ENCODE results near the gene P2RY6.

P2RY6 gene

GRCh38 chr11:73298233-73298632, 26.1 kb downstream of the P2RY6 start:
- no peak for DNase-seq

GRCh38 chr11:73299751-73300150, 27.6 kb downstream of the P2RY6 start:
- DNase-seq, result no peak

DNA sequence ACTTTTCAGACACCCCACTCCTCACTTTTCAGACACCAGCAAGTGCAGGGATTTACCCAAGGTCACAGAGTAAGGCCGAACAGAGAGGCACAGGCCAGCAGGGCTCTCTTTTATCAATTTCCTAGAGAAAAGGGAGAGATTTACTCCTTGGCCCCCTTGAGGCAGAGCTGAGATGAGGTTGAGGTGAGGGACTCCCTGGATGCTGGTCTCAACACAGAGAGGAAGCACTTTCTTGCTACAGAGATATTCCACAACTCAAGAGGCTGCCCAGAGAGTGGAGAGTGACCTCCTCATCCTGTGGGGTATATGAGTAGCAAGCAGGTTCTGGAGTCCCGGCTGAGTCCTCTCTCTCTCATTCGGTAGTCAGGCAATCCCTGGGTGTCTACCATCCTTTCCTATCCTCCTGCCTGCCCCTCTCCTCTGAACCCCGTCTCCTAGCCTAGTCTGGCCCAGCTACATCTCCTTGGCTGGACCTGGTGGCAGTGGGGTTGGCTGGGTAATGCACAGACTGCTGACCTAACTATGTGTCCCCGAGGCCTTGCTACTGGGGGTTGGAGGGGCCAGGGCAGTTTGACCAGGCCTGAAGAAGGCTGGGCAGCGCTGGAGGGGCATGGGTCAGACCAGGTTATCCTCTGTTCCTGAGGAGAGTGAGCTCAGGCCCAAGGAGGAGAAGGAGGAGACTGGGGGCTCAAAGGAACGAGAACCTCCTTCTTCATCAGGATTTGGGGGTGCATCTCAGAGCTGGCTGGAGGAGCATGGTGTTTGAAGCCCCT, 34.1 kb downstream of the P2RY6 start:
- DNase-seq, result no peak

GRCh38 chr11:73306977-73307322, 34.8 kb downstream of the P2RY6 start:
- DNase-seq, result no peak

- DNase-seq, result peak; percentile 100
Measured at GRCh38 chr11:73307323-73308002, 35.3 kb downstream of the P2RY6 start.

- peak; percentile 80 for DNase-seq
Measured at GRCh38 chr11:73308003-73308960, 36.1 kb downstream of the P2RY6 start, which contains the start of gene ARHGEF17. ARHGEF17 (plus strand) TSS chr11:73308276; CDS start chr11:73308639, 363 bp downstream.

DNA sequence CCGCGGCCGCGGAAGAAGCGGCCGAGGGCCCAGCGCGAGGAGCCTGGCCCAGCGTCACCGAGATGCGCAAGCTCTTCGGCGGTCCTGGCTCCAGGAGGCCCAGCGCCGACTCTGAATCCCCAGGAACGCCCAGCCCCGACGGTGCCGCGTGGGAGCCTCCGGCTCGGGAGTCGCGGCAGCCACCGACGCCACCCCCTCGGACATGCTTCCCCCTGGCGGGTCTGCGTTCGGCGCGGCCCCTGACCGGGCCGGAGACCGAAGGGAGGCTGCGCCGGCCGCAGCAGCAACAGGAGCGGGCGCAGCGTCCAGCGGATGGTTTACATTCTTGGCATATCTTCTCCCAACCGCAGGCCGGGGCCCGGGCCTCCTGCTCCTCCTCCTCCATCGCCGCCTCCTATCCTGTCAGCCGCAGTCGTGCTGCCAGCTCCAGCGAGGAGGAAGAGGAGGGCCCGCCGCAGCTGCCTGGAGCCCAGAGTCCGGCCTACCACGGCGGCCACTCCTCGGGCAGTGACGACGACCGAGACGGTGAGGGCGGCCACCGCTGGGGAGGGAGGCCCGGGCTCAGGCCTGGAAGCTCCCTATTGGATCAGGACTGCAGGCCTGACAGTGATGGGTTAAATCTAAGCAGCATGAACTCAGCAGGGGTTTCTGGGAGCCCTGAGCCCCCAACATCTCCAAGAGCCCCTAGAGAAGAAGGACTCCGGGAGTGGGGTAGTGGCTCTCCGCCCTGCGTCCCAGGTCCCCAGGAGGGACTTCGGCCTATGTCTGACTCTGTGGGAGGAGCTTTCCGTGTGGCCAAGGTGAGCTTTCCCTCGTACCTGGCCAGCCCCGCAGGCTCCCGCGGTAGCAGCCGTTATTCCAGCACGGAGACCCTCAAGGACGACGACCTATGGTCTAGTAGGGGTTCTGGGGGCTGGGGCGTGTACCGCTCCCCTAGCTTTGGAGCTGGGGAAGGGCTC, 37.1 kb downstream of the P2RY6 start:
- DNase-seq, result peak; percentile 89

DNA sequence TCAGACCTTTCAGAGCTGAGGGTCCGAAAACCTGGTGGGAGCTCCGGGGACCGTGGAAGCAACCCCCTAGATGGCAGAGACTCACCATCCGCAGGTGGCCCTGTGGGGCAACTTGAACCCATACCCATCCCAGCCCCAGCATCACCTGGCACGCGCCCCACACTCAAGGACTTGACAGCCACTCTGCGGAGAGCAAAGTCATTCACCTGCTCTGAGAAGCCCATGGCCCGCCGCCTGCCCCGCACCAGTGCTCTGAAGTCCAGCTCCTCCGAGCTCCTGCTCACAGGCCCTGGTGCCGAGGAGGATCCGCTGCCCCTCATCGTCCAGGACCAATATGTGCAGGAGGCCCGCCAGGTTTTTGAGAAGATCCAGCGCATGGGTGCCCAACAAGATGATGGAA, 37.9 kb downstream of the P2RY6 start:
- DNase-seq, result peak; percentile 49

DNA sequence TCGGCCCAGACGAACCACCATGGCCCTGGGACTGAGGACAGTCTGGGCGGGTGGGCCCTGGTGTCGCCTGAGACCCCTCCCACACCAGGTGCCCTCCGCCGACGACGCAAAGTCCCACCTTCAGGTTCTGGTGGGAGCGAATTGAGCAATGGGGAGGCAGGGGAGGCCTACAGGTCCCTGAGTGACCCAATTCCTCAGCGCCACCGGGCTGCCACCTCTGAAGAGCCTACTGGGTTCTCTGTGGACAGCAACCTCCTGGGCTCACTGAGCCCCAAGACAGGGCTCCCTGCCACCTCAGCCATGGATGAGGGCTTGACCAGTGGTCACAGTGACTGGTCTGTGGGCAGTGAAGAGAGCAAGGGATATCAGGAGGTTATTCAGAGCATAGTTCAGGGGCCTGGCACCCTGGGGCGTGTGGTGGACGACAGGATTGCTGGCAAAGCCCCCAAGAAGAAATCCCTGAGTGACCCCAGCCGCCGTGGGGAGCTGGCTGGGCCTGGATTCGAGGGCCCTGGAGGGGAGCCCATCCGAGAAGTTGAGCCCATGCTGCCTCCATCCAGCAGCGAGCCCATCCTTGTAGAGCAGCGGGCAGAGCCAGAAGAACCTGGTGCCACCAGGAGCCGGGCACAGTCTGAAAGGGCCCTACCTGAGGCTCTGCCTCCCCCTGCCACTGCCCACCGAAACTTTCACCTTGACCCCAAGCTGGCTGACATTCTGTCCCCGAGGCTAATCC, 38.7 kb downstream of the P2RY6 start:
- no peak for DNase-seq

DNA sequence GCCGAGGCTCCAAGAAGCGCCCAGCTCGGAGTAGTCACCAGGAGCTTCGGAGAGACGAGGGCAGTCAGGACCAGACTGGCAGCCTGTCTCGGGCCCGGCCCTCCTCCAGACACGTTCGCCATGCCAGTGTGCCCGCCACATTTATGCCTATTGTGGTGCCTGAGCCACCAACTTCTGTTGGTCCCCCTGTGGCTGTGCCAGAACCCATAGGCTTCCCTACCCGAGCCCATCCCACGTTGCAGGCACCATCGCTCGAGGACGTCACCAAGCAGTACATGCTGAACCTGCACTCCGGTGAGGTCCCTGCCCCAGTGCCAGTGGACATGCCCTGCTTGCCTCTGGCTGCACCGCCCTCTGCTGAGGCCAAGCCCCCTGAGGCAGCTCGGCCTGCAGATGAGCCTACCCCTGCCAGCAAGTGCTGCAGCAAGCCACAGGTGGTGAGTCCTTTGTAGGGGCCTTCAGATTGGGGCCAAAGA, 39.3 kb downstream of the P2RY6 start:
- no peak for DNase-seq

DNA sequence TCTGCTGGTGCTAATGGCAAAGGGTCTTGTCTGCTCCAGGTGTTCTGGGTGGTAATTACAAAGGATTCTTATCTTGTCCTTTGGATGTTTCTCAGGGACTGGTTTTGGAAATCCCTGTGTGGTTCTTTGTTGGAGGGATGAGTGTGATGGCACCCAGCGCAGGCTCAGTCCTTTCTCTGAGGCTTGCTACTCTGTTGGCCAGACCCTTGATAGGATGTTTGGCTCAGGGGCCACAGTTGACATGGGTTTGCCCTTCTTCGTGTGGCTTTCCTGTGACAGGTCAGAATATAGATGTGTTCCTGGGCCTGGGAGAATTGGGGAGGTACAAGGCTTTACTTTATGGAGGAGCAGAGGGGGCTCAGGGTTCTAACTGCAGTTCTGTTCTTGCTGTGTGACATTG, 39.9 kb downstream of the P2RY6 start:
- no peak for DNase-seq

- no peak for DNase-seq
Measured at GRCh38 chr11:73312851-73313327, 40.8 kb downstream of the P2RY6 start.

- no peak for DNase-seq
Measured at GRCh38 chr11:73313652-73314051, 41.5 kb downstream of the P2RY6 start.

- DNase-seq, result no peak
Measured at GRCh38 chr11:73314117-73314961, 42.2 kb downstream of the P2RY6 start.

GRCh38 chr11:73315293-73316020, 43.3 kb downstream of the P2RY6 start:
- DNase-seq, result no peak

GRCh38 chr11:73316422-73316821, 44.3 kb downstream of the P2RY6 start:
- no peak for DNase-seq

DNA sequence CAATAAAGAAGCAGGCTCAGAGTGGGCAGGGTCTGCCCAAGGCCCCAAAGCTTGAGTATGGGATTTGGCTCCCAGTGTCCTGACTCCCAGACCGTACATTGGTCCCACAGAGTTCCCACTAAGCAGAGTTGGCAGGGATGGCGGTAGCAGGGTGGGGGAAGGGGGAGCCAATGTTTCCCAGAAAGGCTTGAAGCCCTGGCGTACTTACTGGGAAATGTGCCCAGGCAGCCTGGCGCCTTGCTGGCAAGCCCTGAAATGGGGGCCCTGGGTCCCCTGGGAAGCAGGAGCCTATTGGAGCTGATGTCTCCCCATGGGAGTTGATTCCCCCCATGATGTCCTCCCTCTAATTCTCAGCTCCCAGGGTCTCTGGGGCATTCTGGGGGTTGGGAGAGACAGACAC, 45.2 kb downstream of the P2RY6 start:
- no peak for DNase-seq

DNA sequence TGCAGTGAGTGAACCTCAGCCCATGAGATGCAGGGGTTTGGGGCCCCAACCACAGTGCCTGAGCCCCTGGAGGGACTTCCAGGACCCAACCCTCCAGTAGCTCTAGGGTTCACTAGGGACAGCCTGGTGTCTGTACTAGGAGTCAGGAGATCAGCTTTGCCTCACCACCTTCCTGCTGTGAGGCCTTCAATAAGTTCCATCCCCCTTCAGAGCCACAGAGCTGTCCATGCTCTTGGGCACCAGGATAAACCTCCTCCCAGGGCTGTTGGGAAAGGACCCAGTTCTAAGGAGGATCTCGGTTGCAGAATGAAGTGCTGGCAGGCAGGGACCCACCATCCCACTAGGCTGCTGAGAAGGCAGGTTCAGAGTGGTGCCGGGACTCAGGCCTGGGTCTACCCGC, 45.7 kb downstream of the P2RY6 start:
- DNase-seq, result no peak

DNA sequence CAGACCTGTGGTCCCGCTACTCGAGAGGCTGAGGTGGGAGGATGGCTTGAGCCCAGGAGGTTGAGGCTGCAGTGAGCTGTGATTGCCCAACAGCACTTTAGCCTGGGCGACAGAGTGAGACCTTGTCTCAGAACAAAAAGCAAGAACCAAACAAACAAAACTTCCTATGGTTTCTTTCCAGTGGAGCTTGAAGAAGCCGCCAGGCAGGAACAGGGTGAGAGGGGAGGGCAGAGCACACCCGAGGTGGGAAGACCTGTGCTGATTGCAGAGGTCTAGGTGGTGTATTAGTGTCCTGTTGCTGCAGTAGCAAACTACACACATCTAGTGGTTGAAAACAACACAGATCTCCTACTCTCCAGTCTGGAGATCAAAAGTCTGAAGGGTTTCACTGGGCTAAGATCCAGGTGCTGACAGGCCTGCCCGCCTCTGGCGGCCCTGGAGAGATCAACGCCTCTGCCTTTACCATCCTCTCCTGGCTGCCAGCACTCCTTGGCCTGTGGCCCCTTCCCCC, 46.4 kb downstream of the P2RY6 start:
- DNase-seq, result no peak
